Suppressor macrophage treated with lipopolysaccharide for 4 hours (primary cell): ENCODE results near the gene SNX1.

Experiments
- DNase-seq: peaks from one replicate; pipeline ENCODE4 v3.0.0-alpha.2; 2020

SNX1 gene

DNA sequence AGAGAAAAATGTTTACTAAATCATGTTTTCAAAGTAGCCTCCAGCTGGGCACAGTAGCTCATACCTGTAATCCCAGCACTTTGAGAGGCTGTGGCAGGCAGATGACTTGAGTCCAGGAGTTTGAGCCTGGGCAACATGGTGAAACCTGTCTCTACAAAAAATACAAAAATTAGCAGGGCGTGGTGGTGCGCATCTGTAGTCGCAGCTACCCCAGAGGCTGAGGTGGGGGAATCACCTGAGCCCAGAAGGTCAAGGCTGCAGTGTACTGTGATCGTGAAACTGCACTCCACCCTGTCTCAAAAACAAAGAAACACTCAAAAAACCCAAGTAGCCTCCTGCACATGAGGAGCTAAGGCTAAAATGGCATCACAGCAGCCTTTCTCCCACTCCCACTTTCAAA, 68.7 kb downstream of the SNX1 start:
- DNase-seq = no peak

DNA sequence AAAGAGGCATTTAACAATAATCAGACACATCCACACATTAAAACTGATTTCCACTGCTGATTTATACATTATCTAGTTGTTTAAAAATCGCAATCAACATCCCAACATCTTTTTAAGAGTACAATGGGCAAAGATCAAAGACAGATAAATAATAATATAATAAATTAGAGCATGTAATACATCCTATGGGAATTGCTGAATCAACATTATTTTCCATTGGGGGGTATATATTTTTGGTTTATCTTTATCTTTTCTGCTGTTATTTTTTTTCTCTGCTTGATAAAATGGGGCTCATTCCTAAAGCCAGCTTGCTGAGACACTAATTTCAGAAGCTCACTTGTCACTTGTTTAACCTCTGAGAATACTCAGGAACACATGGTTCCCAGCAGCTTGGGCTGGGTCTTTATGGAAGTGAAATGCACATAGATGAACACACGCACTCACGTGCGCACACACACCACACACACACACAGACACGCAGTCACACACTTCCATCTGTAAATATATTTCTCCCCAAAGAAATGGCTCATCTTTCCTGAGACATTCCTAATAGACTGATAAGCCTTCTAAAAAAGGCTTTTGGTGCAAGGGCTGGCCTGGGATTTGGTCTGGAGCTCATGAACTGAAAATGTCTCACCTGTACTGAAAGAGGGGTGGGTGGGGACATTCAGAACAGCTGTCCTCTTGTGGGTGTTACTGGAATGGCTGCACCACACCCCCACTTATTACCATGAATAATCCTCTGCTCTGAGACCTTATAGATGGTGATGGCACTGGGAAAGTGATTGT, 70.5 kb downstream of the SNX1 start:
- no peak for DNase-seq

DNA sequence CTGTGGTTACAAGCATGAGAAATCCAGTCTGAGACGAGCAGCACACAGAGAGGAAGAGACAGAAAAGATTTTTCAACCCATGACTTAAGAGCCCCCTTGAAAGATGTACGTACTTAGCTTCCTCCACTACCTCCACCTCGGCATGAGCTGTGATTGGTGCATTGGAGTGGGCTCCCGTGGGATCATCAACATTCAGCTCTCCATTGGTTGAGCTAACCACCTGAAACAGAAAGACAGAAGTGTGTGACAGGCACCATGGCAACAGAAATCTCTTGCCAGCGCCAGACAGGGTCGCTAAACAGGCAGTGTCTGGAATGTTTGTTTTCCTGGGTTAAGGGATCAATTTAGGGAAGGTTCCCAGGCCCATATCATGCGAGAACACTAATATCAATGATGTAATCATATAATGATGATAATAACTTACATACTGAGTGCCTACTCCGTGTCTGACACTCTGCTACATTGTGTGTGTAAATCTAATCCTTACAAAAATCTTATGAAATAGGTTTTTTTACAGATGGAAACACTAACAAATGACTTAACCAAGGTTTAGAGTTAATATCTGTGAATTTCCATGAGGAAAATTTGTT, 84.5 kb downstream of the SNX1 start:
- DNase-seq = no peak

DNA sequence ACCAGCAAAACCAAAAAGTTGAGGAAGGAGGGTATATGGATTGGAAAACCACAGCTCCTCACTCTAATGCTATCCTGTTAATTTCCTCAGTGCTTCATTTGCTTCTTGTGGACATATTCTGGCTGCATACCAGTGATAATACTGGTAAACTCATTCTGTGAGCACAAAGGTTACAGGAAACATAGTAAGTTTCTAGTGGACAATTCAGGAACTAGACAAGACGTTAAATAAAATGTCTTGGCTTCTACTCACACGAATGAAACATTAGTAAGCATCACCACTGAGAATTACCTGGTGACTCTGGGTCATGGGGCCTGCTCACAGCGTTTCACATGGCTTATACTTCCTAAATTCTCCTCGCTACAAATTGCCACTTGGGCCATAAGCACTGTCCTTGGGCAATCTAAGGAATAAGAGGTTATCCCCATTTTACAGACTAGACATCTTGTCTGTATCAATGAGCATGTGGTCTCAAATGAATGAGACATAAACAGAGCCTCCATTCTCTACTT, 87.1 kb downstream of the SNX1 start:
- DNase-seq = peak; percentile 41

DNA sequence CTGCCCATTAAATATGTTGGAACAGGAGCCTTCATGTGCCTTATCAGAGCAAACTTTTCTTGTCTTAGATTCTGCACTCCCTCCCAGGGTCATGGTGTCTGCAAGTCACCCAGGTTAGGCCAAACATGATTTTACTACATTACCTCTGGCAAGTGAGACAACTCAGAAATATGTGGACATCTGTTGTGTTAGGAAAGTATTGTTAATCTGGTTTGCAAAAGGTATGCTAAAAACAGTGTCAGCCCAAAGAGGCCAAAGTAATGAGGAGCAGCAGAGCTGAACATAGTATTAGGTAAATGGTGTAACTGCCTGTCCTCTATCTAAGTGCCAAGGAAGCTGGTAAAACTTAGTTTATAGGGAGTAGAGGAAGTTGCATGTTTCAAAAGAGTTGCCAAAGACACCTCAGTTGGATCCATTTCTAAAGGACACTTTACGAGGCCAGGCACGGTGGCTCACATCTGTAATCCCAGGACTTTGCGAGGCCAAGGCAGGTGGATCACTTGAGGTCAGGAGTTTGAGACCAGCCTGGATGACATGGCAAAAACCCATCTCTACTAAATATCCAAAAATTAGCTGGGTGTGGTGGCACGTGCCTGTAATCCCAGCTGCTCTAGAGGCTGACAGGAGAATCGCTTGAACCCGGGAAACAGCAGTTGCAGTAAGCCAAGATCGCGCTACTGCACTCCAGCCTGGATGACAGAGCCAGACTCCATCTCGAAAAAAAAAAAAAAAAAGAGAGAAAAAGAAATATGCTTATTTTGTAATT, 89.5 kb downstream of the SNX1 start:
- no peak for DNase-seq

DNA sequence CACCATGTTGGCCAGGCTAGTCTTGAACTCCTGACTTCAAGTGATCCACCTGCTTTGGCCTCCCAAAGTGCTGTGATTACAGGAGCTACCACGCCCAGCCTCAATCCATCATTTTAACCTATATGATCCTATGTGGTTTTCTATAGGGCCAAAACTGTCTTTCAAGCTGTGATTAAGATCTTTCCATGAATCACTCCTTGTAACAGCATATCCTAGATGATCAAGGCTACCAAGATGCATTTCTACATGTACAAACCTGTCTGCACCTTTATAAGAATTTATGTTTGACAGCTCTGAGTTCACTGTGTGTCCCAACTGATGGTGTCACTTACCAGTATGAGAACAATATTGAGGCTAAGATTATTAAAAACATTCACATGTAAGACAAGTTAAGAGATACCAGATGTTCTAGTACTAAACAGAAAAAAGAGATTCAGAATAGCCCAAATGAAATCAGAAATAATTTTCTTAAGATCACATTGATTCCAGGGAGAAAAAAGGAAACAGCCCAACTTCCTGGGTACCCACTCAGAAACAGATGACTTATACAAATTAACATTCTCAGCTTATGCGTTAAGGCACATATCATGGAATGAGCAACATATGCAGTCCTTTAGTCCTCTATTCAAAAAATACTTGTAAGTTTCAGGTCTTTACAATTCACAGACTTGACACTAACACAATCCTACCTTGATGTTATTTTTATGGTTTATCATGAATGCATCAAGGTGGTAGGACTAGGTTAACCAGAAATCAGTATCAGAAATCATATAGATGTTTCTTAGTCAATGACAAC, 91.8 kb downstream of the SNX1 start:
- DNase-seq = no peak
